H1 (cell line): Measurements from ENCODE around the gene R3HDM4. TPM values are rescaled to one million over a fixed set of nuclear protein-coding genes. Genes with fewer than 3 reads are reported as not detected.

ENCODE experiments used
- CTCF ChIA-PET: fragments of 300-600 bp; sonication (Branson Sonifier 250); formaldehyde crosslinking; loops from one replicate; lab custom pipeline; 2021; ENCODE audit not compliant: partially characterized antibody; lab: Charles Lee
- POLR2A ChIA-PET: fragments of 300-600 bp; sonication (Branson Sonifier 250); formaldehyde crosslinking; loops from one replicate; lab custom pipeline; 2021; ENCODE audit warnings: inconsistent platforms; ENCODE audit not compliant: partially characterized antibody; lab: Charles Lee
- DNase-seq, 2 experiments: peaks; one replicate each; pipeline versions ENCODE4 v3.0.0 to v3.0.0-alpha.2; 2010 to 2022; ENCODE audit warnings: low spot score in 2 of 2, low read depth in 1 of 2, mixed read lengths in 1 of 2
- FAIRE-seq: peaks from 2 replicates; lab custom pipeline; 2011; peaks lifted over from hg19 to GRCh38; lab: Jason Lieb, UNC
- H2AFZ ChIP-seq: 2 replicates; pipeline ENCODE4 v1.8.1; 2012; ENCODE audit warnings: low read length, inconsistent platforms
- H2AK5ac ChIP-seq: 2 replicates; pipeline ENCODE4 v1.6.1; 2013; ENCODE audit warnings: low read depth, low read length
- H2BK120ac ChIP-seq: replicated peaks from 2 replicates; pipeline ENCODE3; 2013; ENCODE audit warnings: low read depth, low read length, inconsistent platforms
- H2BK12ac ChIP-seq: 2 replicates; pipeline ENCODE4 v1.6.1; 2013; ENCODE audit warnings: low read depth, low read length
- H2BK15ac ChIP-seq: 2 replicates; pipeline ENCODE4 v1.6.1; 2013; ENCODE audit warnings: low read length
- H2BK20ac ChIP-seq: 2 replicates; pipeline ENCODE4 v1.6.1; 2013; ENCODE audit warnings: low read length
- H2BK5ac ChIP-seq: 2 replicates; pipeline ENCODE4 v1.6.1; 2013; ENCODE audit warnings: low read depth, low read length
- H3K14ac ChIP-seq: 2 replicates; pipeline ENCODE4 v1.6.1; 2013; ENCODE audit warnings: inconsistent platforms; ENCODE audit not compliant: insufficient read length
- H3K18ac ChIP-seq: 2 replicates; pipeline ENCODE4 v1.6.1; 2013; ENCODE audit warnings: low read length; ENCODE audit errors: extremely low read depth
- H3K23ac ChIP-seq: 2 replicates; pipeline ENCODE4 v1.6.1; 2013; ENCODE audit warnings: inconsistent platforms; ENCODE audit not compliant: insufficient read length
- H3K23me2 ChIP-seq: 2 replicates; pipeline ENCODE4 v1.6.1; 2013; ENCODE audit warnings: low read depth, low read length
- H3K27ac ChIP-seq: 2 replicates; pipeline ENCODE4 v1.6.1; 2011; ENCODE audit warnings: low read depth, low read length, inconsistent platforms
- H3K27me3 ChIP-seq, 4 experiments: replicated peaks in 1 of 4; 1 replicate in 1 of 4; 2 replicates in 3 of 4; pipeline versions ENCODE4 v1.6.1 to v1.8.1; 2011 to 2013; ENCODE audit warnings: low read length in 3 of 4, mild to moderate bottlenecking in 3 of 4, inconsistent platforms in 2 of 4, mixed read lengths in 2 of 4, moderate library complexity in 1 of 4; ENCODE audit not compliant: control insufficient read depth in 3 of 4, insufficient read depth in 3 of 4; ENCODE audit errors: extremely low read depth in 1 of 4
- H3K36me3 ChIP-seq, 4 experiments: 2 replicates each; pipeline versions ENCODE4 v1.6.1 to v1.8.1; 2011 to 2013; ENCODE audit warnings: mild to moderate bottlenecking in 4 of 4, low read length in 3 of 4, moderate library complexity in 2 of 4, control low read depth in 1 of 4, inconsistent platforms in 1 of 4; ENCODE audit not compliant: insufficient read depth in 4 of 4, control insufficient read depth in 2 of 4
- H3K4ac ChIP-seq: replicated peaks from 2 replicates; pipeline ENCODE3; 2013; ENCODE audit warnings: low read length, low read depth, mixed read lengths, inconsistent platforms; ENCODE audit not compliant: insufficient read length
- H3K4me1 ChIP-seq, 4 experiments: replicated peaks in 1 of 4; 1 replicate in 1 of 4; 2 replicates in 3 of 4; pipeline versions ENCODE4 v1.6.1 to v1.8.1; 2011 to 2013; ENCODE audit warnings: low read length in 3 of 4, inconsistent platforms in 2 of 4, mixed read lengths in 1 of 4; ENCODE audit not compliant: insufficient read depth in 4 of 4, control insufficient read depth in 3 of 4
- H3K4me2 ChIP-seq, 2 experiments: 2 replicates each; pipeline versions ENCODE4 v1.6.1 to v1.8.1; 2011 to 2013; ENCODE audit warnings: low read depth in 2 of 2, low read length in 2 of 2, control low read depth in 1 of 2, inconsistent platforms in 1 of 2, mild to moderate bottlenecking in 1 of 2; ENCODE audit not compliant: insufficient read depth in 1 of 2
- H3K4me3 ChIP-seq, 4 experiments: fragments of 200-600, 300-600 bp in 1 of 4; sonication (generic), shearing (Covaris generic), sonication (Bioruptor Twin) in 1 of 4; 2 replicates each; pipeline versions ENCODE4 v1.5.1 to v1.8.1; 2011 to 2016; ENCODE audit warnings: low read length in 4 of 4, low read depth in 3 of 4, control low read depth in 2 of 4, inconsistent platforms in 2 of 4, mild to moderate bottlenecking in 2 of 4, mixed read lengths in 1 of 4, moderate library complexity in 1 of 4; ENCODE audit not compliant: insufficient read depth in 2 of 4; ENCODE audit errors: extremely low read depth in 1 of 4
- H3K56ac ChIP-seq: replicated peaks from 2 replicates; pipeline ENCODE3; 2013; ENCODE audit warnings: low read depth, mild to moderate bottlenecking, mixed read lengths, low read length, inconsistent platforms; ENCODE audit not compliant: insufficient read length
- H3K79me1 ChIP-seq: 2 replicates; pipeline ENCODE4 v1.6.1; 2013; ENCODE audit warnings: low read depth, low read length, control low read depth
- H3K79me2 ChIP-seq, 2 experiments: 2 replicates each; pipeline versions ENCODE4 v1.6.1 to v1.8.1; 2012 to 2013; ENCODE audit warnings: low read length in 2 of 2, mild to moderate bottlenecking in 2 of 2, inconsistent platforms in 1 of 2; ENCODE audit not compliant: insufficient read depth in 2 of 2, control insufficient read depth in 1 of 2
- H3K9ac ChIP-seq, 4 experiments: replicated peaks in 1 of 4; 1 replicate in 1 of 4; 2 replicates in 3 of 4; pipeline versions ENCODE4 v1.6.1 to v1.8.1; 2011 to 2013; ENCODE audit warnings: low read depth in 3 of 4, low read length in 3 of 4, control low read depth in 2 of 4, mild to moderate bottlenecking in 2 of 4, moderate library complexity in 2 of 4, inconsistent platforms in 1 of 4; ENCODE audit errors: extremely low read depth in 1 of 4
- H3K9me3 ChIP-seq, 2 experiments: 2 replicates each; pipeline versions ENCODE4 v1.6.1 to v1.8.1; 2012 to 2013; ENCODE audit warnings: mild to moderate bottlenecking in 2 of 2, moderate library complexity in 2 of 2, control low read depth in 1 of 2, inconsistent platforms in 1 of 2, low read depth in 1 of 2, low read length in 1 of 2, mixed read lengths in 1 of 2; ENCODE audit not compliant: insufficient read depth in 2 of 2
- H4K20me1 ChIP-seq, 2 experiments: replicated peaks in 1 of 2; 2 replicates each; pipeline versions ENCODE3 to v1.8.1; 2011 to 2013; ENCODE audit warnings: inconsistent platforms in 2 of 2, low read length in 2 of 2, mild to moderate bottlenecking in 1 of 2; ENCODE audit not compliant: insufficient read depth in 2 of 2, control insufficient read depth in 1 of 2
- H4K5ac ChIP-seq: 2 replicates; pipeline ENCODE4 v1.6.1; 2013; ENCODE audit warnings: low read length, low read depth, mixed read lengths, inconsistent platforms; ENCODE audit not compliant: insufficient read length
- H4K8ac ChIP-seq: 2 replicates; pipeline ENCODE4 v1.8.0; 2013; ENCODE audit warnings: mild to moderate bottlenecking, moderate library complexity, low read length, inconsistent platforms; ENCODE audit not compliant: insufficient read depth; ENCODE audit errors: extremely low read depth
- H4K91ac ChIP-seq: replicated peaks from 2 replicates; pipeline ENCODE3; 2013; ENCODE audit warnings: low read length, mixed read lengths, inconsistent platforms; ENCODE audit not compliant: insufficient read length
- MAX ChIP-seq: IDR thresholded peaks from 2 replicates; pipeline ENCODE4 v1.6.1; 2012; ENCODE audit warnings: inconsistent platforms
- SIN3A ChIP-seq, 2 experiments: IDR thresholded peaks in 1 of 2; conservative IDR thresholded peaks in 1 of 2; 2 replicates each; pipeline ENCODE4 v1.6.1; 2011 to 2012; ENCODE audit warnings: low read length in 2 of 2, improper control_type of control experiment in 1 of 2, low read depth in 1 of 2, mild to moderate bottlenecking in 1 of 2
- SP2 ChIP-seq: IDR thresholded peaks from 2 replicates; pipeline ENCODE4 v1.6.1; 2012; ENCODE audit warnings: mild to moderate bottlenecking, low read length, inconsistent platforms
- TCF12 ChIP-seq: IDR thresholded peaks from 2 replicates; pipeline ENCODE4 v1.6.1; 2011; ENCODE audit warnings: low read depth, mild to moderate bottlenecking, low read length
- TEAD4 ChIP-seq: IDR thresholded peaks from 2 replicates; pipeline ENCODE4 v1.6.1; 2012; ENCODE audit warnings: low read depth, low read length, inconsistent platforms, mixed read lengths
- WGBS, 2 experiments: shearing (Covaris generic) in 1 of 2; methylation state at CpG; one replicate each; pipeline versions ENCODE4 v1.1.6 to v1.1.7; 2013 to 2015; ENCODE audit warnings: low lambda C conversion rate in 2 of 2, mixed read lengths in 2 of 2, inconsistent platforms in 1 of 2, low coverage in 1 of 2, missing lambda C conversion rate in 1 of 2; ENCODE audit not compliant: insufficient replicate concordance in 2 of 2, insufficient coverage in 1 of 2, insufficient read length in 1 of 2; ENCODE audit errors: extremely low coverage in 1 of 2, missing lambda C conversion rate in 1 of 2; 5-methylcytosine and 5-hydroxymethylcytosine counted together
- polyA plus RNA-seq, 7 experiments: library from polyadenylated mRNA; depleted of rRNA in 3 of 7; stranded (reverse) in 5 of 7; unstranded in 2 of 7; fragments of >200 nt in 5 of 7; fragments of 200-250 nt in 2 of 7; gene quantifications; 1 replicate in 5 of 7; 2 replicates in 1 of 7; 4 replicates in 1 of 7; pipeline versions ENCODE4 v1.2.1 to v1.2.3, GENCODE V29; 2011 to 2013; ENCODE audit warnings: missing spikeins in 2 of 7, mixed read lengths in 2 of 7
- total RNA-seq: library from RNA; stranded (reverse); fragmentation: NEBNext Ultra II Directional; extraction: Animal tissue kit (Norgen Biotek cat#: 25700); gene quantifications from 2 replicates; pipeline ENCODE4 v1.2.1, GENCODE V29; 2021

The R3HDM4 gene
- total and polyA plus RNA-seq, 2 of the 8 experiments (the other 6 are each of a cell fraction or from before 2014, with no cell fraction given) = 76.8 to 102 TPM

- H3K36me3 ChIP-seq = peaks cover 3 to 19% (median 12%) of the 10 kb centered on the region in 4 experiments; a peak in 7 of 8 replicates
- H3K18ac ChIP-seq = peak overlapping the region; percentile 48; the same call in 1 of the 2 replicates
- H3K56ac ChIP-seq = no peak overlapping the region
- no peak overlapping the region for H2BK12ac ChIP-seq
- DNase-seq = peak in 1 of 2 experiments; percentile 56
- H3K79me2 ChIP-seq = peaks cover 0 to 52% of the 10 kb centered on the region in 2 experiments; a peak in 3 of 4 replicates
- H2BK120ac ChIP-seq = no peak overlapping the region
- no peaks in the 10 kb centered on the region for H3K27me3 ChIP-seq
- no peaks in the 10 kb centered on the region for H3K9me3 ChIP-seq
- H2AK5ac ChIP-seq = 0 out of 2 replicates have a peak overlapping the region, but pooled peaks have one; percentile 39
- H3K9ac ChIP-seq = no peak overlapping the region
- H3K23me2 ChIP-seq = no peaks in the 10 kb centered on the region
- CTCF ChIA-PET = interaction anchor here (0.7 to 1.5 kb wide), 6 partner anchors 10 to 66 kb away, joined by 3 read pairs; no protein-coding TSS in a partner anchor
- peak overlapping the region; percentile 73; the same call in 1 of the 2 replicates for H4K8ac ChIP-seq
- H3K4me1 ChIP-seq = peaks cover under 1 to 17% (median 6%) of the 10 kb centered on the region in 4 experiments
- POLR2A ChIA-PET = interaction anchor here (0.6 to 1.9 kb wide), 7 partner anchors 12 to 130 kb away, joined by 3 to 6 read pairs (median 3); no protein-coding TSS in a partner anchor
- H4K91ac ChIP-seq = peak overlapping the region; percentile 73
- 75% methylated on average over 46 of the region's 54 CpGs; no CpG with 5 or more reads in 1 of the 2 experiments for WGBS, 2 experiments
- H3K4ac ChIP-seq = no peak overlapping the region
- H3K14ac ChIP-seq = no peak overlapping the region
- no peak for FAIRE-seq
- H2BK5ac ChIP-seq = peak overlapping the region; percentile 66; the same call in 1 of the 2 replicates
- H4K20me1 ChIP-seq = peaks cover 3 to 17% of the 10 kb centered on the region in 2 experiments
- no peak overlapping the region for H2AFZ ChIP-seq
- H3K79me1 ChIP-seq = peaks cover 10% of the 10 kb centered on the region; the same call in 1 of the 2 replicates
- H3K4me2 ChIP-seq = no peak overlapping the region
- TF ChIP-seq TCF12 (peak; percentile 85; the same call in 1 of the 2 replicates), SP2 (no peak), SIN3A (conservative IDR thresholded peaks at IDR 0.05 in 1 of 2, IDR thresholded peaks at IDR 0.05 in 1 of 2; ENCODE audit: low read depth in 1 of 2, low read length in 2 of 2) (0 out of 4 replicates have a peak, but pooled peaks of 1 of the 2 experiments have one; percentile 19), MAX (0 out of 2 replicates have a peak, but pooled peaks have one; percentile 23), TEAD4 (peak; percentile 87)
- TF ChIP-seq, all 59 proteins: peak for 4
- Histone ChIP-seq H3K27ac (peak overlapping the region; percentile 55; the same call in 1 of the 2 replicates), H2BK15ac (0 out of 2 replicates have a peak overlapping the region, but pooled peaks have one; percentile 61), H3K23ac (no peak overlapping the region), H2BK20ac (no peak overlapping the region), H3K4me3 (no peak overlapping the region), H4K5ac (no peak overlapping the region)
Measured at GRCh38 chr19:932648-933552, 19.9 kb upstream of the R3HDM4 start.
